Hematopoietic multipotent progenitor cell treated with erythropoietin and hydrocortisone succinate and interleukin-3 and kit ligand, for 17 days (in vitro differentiated cells): ENCODE measurements around the gene KEL.
A peak's percentile ranks its signal among the peaks of the same experiment; 100 is the strongest.

Experiments used
- DNase-seq: peaks from one replicate; pipeline ENCODE4 v3.0.0-alpha.2; 2015; ENCODE audit warnings: low spot score

The KEL gene

DNA sequence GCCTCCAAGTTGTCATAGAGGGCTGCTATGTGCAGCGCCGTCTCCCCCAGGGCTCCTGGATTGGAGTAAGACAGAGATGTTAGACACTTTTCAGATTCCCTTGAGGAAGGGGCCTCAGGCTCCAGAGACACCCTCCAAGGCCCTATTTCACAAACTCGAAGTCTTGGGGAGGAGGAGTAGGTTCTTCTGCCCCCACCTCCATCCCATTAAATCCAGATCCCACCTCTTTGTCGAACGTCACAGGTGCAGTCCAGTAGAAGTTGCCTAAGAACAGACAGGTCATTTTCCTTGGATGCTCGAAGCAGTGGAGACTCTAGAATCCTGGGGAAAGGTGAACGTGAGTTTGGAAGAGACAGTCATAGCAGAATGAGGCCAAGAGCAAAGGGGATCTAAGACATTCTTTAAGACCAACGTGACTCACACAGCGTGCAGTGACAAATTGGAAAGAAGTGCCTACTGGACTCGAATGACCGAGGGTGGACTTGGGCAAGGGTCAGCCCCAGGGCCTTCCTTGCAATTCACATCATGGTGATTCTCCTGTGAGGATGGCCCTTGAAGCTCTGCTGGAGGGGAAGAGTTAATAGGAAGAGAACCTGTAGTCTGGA, 31.9 kb downstream of the KEL start:
- no peak for DNase-seq

DNA sequence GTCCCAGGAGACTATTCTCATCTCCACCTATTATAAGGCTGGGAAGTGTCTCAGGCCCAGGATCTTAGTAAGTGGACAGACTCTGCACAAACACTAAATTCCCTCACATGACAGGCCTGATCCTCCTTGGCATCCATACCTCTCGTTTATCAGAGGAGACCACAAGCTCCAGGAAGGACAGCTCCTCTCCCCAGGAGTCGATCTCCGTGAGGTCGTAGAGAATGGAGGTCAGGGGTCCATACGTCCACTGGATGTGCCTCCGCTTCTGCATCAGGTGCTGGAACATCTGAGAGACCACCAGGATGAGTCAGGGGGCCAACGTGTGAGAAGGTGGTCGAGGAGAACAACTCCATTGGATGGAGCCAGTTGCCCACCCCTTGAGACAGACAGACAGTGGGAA, 34.2 kb downstream of the KEL start:
- DNase-seq = no peak

DNA sequence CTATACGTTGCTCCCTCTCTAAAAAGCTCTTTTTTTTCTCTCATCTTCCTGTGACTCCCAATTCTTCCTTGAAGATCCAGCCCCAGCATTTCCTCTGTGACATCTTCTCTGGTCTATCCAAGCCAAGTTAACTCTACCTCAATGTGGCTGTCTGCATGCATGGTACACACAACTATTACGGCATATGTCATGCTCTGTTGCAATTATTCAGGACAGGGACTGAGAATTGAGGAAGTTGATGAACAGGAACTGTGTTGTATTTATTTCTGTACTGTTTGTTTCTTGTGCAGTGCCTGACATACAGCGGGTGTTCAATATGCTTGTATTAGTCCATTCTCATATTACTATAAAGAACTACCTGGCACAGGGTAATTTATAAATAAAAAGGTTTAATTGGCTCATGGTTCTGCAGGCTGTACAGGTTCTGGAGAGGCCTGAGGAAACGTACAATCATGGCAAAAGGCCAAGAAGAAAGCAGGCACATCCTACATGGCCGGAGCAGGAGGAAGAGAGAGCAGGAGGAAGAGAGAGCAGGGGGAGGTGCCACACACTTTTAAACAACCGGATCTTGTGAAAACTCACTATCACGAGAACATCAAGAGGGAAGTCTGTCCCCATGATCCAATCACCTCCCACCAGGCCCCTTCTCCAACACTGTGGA, 34.9 kb downstream of the KEL start:
- DNase-seq = no peak

DNA sequence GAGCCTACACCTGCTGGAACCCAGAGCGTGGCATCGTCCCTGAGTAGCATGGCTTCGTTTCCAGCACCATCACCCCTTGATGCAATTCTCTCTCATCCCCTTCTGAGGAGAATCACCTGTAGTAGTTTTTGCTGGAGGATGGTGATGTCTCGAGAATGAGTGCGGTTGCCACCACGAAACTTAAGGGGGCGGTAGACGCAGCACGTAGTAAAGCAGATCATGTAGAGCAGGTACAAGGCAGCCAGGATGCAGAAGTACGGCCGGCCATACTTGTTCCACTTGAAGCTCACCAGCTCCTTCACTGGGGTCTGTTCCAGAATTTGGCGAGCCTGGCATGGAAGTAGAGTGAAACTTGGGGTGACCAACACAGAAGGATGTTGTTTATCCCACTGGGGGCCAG, 36.8 kb downstream of the KEL start:
- DNase-seq = peak; percentile 32

DNA sequence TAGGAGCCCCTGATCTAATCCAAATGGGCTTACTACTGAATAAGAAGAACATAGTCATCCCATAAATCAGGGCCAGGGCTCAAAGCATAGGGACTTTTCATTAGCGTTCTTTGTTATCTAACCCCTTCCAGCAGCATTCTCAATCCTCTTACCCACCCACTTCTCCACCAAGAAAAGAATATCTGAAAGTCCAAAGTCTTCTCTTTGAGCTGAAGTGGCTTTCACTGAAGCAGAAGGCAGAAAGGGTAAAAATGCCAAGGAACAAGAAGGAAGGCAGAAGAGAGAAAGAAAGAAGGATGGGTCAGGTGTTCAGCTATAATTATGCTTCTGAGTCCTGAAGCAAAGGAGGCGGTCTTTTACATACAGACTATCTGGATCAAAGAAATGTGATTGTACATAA, 38.8 kb downstream of the KEL start:
- DNase-seq = no peak

DNA sequence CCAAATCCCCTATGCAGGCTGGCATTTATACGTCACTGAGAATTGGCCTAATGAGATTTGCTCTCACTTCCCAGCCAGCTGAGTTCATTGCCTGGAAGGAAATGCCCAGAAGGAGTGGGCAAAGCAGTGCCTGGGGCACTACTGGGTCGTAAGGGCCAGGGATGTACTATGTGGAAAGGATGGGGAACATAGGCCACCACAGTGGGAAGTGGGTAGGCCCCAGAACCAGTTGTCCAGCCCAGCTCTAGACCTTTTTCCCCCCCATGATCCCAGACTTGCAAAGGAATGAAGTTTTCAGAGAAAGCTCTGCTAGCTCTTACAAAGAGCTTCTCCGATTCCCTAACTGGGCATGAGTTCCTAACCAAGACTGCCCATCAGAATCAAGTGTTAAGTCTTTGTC, 42.5 kb downstream of the KEL start:
- DNase-seq = no peak

DNA sequence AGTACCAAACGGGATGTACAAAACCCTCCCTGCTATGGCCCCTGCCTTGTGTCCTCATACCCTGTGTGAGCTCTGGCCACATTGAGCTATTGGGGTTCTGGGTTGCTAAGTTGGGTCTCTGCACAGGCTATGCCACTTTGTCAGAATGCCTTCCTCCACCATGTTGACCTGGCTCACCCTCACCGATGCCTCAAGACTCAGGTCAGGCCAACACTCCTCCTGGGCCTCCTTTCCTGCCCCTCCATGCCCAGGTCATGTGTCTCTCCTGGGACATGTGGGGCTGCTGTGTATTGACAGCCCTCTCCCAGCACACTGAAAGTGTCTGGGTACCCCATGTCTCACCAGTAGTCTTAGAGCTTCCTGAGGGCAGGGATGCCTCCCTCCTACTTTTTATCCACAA, 43.3 kb downstream of the KEL start:
- DNase-seq = no peak

DNA sequence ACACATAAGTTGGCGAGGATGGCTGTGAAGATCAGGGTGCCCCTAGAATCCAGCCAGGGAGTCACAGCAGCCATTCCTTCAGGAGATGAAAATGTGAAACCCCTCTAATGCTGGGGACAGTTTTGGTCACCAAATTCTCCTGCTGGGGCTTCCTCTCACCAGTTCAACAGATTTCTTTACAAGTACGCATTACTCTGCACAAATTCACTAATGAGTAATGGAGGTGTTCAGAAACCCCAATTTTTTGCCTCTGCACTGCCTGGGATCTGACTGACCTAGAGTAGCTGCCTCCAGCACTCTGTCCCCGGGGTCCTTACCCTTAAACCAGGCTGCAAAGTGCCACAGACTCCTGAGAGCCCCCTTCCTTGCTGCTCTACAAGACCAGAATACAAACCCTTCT, 44.7 kb downstream of the KEL start:
- no peak for DNase-seq

DNA sequence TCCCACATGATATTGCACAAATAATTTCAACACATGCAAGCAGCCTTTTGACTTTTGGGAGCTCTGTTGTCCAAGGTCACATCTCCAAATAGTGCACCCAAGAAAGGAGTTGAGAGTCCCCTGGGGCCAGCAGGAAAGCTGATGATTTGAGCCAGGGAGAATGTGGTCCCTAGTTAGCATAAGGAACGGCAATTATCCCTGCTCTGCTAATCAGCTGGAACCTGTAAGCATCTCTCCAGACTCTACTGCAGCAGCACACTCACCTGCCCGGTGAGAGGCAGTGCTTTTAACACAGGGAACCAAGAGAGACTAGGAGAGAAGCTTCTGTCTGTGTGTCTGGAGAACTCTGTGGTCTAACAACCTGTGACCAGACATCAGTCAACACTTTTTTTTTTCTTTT, 45.7 kb downstream of the KEL start:
- DNase-seq = no peak

DNA sequence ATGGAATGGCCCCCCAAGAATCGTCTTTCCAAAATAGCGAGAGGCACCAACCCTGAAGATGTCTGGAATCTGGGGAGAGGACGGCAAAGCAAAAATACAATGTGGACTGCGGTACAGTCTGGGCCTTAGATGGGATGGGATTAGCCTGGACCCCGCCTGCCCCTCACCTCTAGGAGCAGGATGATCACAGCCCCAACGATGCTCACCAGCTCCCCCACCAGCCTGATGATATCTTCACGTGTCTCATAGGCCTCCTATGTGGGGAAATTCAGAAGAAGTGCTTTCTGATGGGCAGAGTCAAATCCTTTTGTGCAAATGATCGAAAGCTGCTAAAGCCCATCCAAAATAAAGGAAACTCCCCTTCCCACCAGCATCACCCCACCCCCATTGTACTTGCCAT, 46.8 kb downstream of the KEL start:
- DNase-seq = no peak

DNA sequence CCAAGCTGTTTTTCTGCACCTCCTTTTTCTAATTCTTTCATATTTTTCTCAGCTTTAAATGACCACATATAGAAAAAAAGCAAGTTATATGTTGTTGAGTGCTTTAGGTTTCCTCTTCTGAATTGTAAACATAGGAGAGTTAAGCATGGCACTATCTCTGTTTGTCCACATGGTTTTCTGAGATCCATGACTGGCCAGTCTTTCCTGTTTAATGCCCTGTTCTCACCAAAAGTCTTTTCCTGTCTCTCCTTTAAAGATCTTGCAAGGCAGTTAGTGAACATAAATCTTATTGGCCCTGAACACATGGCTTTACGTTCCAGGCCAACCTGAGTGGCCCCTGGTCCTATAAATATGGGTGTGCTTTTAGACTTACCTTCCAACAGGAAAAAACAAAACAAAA, 48.0 kb downstream of the KEL start:
- DNase-seq = no peak

DNA sequence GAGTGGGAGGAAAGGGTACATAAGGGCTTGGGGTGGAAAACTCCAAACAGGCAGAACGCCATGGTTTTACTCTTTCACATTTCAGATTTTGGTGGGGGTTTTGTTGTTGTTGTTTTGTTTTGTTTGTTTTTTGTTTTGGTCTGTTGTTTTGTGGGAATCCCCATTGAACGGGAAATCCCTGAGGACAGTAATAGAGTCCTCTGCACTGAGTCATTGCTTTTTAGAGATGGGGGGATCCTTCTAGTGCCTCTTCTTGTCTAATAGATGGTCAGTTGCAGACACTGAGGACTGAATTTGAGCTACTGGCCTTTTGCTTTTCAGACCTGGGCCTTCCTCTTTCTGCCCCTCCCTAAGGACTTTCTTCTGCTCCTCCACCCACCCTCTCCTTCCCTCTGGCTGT, 48.6 kb downstream of the KEL start:
- no peak for DNase-seq

DNA sequence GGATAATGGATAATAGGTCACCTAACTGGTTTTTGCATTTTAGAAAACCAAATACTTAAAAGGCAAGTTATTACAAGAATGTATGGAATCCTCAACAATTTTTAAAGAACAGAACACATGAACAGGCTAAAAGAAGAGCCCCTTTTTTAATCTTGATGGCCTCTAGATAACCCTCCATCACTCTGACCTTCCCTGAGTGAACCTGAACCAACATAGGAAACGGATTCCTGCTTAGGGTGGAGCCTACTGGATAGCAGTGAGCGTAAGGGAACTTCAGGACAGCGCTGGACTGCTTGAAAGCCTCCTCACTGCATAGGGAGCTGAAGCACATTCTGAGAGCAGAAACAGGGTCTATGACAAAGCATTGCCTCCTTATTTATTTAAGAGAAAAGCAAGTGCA, 49.1 kb downstream of the KEL start:
- no peak for DNase-seq

DNA sequence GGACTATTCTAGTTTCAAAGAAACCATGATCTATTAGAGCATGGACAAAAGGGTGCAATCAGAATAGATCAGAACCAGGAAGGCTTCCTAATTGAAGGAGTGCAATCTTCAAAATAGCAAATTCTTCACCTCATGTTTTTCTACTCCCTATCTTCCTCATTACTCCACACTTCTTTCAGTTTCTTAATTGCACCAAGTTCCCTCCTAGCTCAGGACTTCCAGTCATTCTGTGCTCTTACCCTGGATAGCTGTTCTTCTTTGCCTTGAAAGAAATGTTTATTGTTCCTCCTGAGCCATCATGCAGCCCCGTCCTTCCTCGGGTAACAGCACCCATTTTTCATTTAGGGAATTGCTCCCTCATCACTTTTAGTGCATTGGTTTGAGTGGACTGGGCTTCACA, 51.7 kb downstream of the KEL start:
- DNase-seq = no peak

DNA sequence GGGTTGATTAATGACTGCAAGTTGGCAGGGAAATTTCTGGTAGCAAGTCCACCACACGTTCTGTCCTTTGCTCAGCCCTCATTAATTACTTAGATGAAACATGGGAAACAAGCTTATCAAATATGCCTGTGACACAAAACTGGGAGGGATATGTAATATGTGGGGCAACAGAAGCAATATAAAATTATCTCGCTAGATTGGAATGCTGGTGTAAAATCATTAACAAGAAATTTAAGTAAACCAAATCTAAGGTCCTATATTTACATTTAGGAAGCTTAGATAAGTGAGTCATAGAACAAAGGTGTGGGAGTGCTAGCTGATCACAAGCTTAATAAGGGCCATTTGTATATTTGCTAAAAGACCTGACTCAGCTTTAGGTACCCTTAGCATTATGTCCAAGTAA, 52.1 kb downstream of the KEL start:
- DNase-seq = no peak

DNA sequence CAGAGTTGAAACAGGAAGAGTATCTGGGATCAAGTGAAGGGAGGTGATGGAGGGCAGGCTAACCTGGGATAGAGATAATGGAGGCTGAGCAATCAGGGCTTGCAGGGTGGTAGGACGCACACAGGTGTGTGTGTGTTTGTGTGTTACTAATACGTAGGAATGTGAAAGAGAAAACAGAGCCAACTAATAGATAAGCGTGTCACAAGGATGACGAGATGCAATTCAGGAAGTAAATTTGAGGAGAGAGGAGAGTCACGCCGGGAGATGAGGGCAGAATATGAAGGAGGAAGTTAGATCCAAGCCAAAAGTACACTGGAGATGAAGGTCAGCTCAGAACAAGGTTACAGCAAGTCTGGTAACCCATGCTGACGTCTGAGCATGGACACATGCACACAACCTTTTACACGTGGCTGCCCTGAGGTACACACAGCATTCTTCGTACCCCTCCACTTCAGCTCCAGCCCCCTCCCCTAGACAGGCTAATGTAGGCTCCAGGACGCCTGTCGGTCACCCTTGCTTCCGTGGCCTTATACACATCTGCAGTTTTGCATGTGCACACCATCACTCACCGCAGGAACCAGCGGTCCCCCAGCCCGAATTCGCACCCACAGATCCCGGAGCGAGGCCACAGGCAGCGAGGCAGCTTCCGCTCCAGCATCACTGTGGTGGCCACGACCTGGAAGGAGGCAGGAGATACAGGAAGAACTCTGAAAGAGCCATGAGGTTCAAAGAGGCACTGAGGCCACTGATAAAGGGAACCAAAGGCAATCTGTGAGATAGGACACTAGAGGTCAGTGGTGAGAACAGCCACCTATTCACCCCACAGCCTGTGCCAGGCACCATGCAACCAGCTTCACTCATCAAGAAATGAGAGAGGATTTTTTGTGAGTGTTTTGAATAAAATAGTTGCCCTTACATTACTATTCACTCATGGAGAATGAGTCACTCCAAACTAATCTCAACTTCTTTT, 53.0 kb downstream of the KEL start:
- DNase-seq = peak; percentile 39

DNA sequence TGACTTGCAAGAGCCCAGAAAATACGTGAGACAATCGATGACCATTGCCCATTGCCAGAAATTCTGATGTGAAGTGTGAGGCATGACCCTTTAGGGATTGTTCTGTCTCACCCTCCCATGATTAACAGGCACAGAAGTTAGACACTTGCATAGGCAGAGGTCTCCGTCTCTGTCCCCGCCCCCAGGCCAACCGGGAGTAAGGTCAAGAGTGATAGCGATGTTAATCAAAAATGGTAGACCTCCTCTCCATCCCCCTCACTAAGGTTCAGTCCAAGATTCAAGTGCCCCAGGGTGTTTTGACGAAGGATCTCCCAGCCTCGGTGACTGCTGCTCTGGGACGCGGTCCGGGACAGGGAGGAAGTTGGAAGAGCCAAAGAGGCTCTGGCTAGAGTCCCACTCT, 53.9 kb downstream of the KEL start:
- no peak for DNase-seq

DNA sequence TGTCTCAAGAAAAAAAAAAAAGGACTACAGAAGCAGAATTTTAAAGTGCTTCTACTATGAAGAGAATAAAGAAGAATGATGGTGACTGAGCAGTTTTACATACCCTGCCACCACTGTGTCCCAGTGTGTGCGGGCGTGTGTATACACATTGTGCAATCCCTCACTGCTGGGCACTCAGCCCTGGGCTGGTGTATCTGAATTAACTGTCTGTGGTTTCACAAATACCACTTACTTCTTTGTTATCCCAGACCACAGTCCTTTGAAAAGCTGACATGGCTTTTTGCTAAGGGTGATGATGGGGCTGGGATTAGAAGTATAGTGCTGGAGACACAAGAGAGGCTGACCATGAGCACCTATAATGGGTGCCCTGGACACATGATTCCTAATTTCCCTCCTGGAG, 55.5 kb downstream of the KEL start:
- DNase-seq = no peak

DNA sequence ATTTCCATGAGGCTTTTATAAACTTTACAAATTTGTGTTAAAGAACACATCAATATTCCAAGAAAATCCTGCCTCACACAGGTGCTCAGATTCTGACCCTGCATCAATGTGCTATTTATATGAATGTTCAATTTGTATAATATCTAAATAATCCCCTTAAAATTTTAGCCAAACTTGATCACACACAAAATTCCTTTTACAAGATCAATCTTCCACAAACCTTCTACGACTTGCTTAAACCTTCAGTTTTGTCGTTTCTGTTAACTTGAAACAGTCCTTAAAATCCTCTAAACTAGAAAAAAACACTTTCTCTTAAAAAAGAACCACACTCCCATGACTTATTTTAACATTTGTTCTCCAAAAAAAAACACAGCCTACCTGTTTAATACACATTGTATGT, 56.4 kb downstream of the KEL start:
- DNase-seq = no peak

DNA sequence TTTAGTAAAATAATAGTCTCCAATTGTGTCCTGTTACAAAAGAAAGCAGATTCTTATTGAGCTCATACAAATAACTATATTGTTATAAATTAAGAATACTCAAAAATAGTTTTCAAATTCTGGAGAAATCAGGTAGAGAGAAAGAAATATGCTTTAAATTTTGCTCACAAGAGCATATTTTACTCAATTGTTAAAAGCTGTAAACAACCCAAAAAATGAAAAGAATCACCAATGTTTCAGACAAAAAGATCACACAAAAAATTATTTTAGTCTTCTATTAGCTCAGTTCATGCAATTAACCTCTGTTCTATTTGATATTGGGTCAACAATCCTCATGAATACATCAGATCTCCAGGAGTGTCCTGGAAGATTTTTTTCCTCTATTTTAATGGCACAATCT, 58.0 kb downstream of the KEL start:
- DNase-seq = no peak

DNA sequence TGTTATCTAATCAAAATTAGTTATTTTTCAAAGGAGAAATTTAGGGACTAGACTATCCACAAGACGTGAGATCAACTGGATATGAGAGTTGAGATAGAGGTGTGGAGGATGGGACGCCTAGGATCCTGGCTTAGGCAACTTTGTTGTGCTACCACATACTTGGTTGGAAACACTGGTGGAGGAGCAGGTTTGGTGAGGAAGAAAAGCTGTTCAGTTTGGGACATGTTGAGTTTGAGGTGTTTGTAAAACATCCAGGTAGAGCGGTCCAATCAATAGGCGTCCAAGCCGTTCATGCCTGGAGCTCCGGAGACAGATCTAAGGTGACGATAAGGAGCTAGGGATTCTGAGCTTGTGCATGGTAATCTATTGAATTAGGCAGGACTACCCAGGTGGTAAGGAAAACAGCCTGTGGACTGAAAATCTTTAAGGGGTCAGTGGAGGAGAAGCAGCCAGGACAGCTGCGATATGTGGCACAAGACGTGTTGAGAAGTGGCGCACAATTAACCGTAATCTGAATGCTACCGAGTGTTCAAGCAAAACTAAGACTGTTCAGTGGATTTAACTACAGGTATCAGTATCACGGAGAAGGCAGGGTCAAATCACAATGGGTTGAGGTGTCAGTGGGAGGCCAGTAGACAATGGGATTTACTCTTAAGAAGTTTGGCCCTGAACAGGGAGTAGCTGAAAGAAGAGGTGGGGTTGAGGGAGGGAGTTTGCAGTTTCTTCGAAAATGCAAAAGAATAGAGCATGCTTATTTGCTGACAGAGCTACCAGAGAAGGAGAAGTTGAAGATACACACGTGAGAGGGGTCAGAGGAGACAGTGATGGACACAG, 60.5 kb downstream of the KEL start:
- DNase-seq = no peak

DNA sequence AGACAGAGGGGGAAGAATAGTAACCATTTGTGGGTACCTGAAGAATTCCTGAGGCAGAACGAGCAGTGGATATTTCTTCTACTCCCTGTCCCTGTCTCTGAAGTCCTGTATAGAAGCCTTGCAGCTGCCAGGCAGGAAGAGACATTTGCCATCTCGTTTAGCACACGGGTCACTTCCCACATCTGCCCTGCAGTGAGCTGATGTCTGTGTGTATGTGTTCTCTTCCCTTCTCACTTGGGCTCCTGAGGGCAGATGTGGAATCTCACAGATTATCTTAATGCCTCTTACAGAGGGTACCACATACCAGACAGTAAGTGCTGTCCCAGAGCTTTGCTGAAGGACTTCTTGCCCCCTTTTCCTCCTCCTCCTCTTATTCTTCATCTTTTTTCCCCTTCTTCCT, 62.5 kb downstream of the KEL start:
- DNase-seq = no peak
